H54 (cell line): ENCODE data around the gene TWSG1.
A peak's percentile ranks its signal among the peaks of the same experiment; 100 is the strongest.
"Not testable (repeated sequence)": the region's sequence is repeated elsewhere in the genome, so short reads cannot be mapped to it uniquely, and the experiment has no call there.

Experiments
- DNase-seq: peaks from one replicate; pipeline ENCODE4 v3.0.0; 2011; ENCODE audit warnings: low spot score, mixed read lengths; ENCODE audit not compliant: insufficient read length
- FAIRE-seq: peaks from 3 replicates; lab custom pipeline; 2011; peaks lifted over from hg19 to GRCh38; lab: Jason Lieb, UNC
- POLR2A ChIP-seq: IDR thresholded peaks from 2 replicates; pipeline ENCODE4 v1.6.1; 2011; ENCODE audit warnings: low read depth, mild to moderate bottlenecking, low read length

TWSG1 gene

GRCh38 chr18:9392726-9393125 lies 58.2 kb downstream of the TWSG1 start:
- TF ChIP-seq POLR2A: no peak
- FAIRE-seq: no peak
- DNase-seq: no peak

GRCh38 chr18:9394046-9394445 lies 59.5 kb downstream of the TWSG1 start:
- TF ChIP-seq POLR2A: no peak
- DNase-seq (no peak), FAIRE-seq (no peak)

- FAIRE-seq: no peak
Observed at GRCh38 chr18:9400197-9400596, 65.6 kb downstream of the TWSG1 start.

DNA sequence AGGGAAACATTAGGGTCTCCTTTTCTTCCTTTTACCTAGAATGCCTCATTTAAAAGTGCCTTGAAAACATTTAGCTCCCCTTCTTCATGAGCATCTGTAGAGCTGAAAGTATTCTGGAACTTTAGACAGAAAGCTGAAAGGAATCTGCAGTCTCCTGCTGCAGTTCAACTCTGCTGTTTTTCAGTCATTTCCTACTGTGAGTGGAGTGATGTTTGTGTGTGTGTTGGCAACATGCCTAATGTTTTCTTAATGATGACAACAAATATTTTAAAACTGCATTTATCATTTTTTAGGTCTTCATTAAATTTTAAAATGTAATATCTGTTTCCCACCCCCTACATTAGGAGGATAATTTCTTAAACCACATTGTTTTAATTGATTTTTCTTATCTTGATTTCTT lies 66.6 kb downstream of the TWSG1 start:
- DNase-seq: no peak
- FAIRE-seq: peak; percentile 11
- TF ChIP-seq POLR2A: no peak

More at GRCh38 chr18:9400197-9400596, 65.6 kb downstream of the TWSG1 start:
- DNase-seq: no peak
- no peak for TF ChIP-seq POLR2A

- not testable (repeated sequence) for FAIRE-seq, DNase-seq
Observed at GRCh38 chr18:9402358-9403007, 67.9 kb downstream of the TWSG1 start.

DNA sequence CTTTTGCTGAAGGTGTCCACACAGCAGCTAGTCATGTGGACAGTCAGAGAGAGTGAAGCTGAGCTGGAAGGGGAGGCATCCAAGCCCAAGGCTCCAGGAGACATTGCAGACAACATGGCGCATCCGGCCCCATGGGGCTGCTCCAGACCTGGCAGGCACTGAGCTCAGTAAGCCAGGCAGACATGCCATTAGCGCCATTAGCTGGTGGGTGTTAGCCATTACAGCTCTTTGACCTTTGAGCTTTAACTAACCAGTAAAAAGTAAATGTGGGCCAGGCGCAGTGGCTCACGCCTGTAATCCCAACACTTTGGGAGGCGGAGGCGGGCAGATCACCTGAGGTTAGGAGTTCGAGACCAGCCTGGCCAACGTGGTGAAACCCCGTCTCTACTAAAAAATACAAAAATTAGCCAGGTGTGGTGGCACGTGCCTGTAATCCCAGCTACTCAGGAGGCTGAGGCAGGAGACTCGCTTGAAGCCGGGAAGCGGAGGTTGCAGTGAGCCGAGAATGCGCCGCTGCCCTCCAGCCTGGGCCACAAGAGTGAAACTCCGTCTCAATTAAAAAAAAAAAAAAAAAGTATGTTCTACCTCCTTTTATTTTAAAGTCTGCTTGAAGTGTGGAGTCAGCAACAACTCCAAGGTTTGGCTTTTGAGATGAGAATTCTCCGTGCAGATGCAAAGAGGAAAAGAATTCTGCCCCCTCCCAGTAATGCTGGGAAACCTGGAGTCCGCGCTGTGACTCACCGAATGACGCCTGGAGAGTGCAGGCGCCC lies 69.4 kb downstream of the TWSG1 start:
- DNase-seq (no peak), FAIRE-seq (no peak)
- TF ChIP-seq POLR2A: no peak

- TF ChIP-seq POLR2A: no peak
- no peak for DNase-seq
- FAIRE-seq: no peak
Observed at GRCh38 chr18:9404565-9405060, 70.0 kb downstream of the TWSG1 start.

GRCh38 chr18:9405130-9405529 lies 70.6 kb downstream of the TWSG1 start:
- FAIRE-seq (no peak), DNase-seq (no peak)
- TF ChIP-seq POLR2A: no peak

- DNase-seq (no peak), FAIRE-seq (no peak)
- no peak for TF ChIP-seq POLR2A
Observed at GRCh38 chr18:9405977-9406376, 71.4 kb downstream of the TWSG1 start.

DNA sequence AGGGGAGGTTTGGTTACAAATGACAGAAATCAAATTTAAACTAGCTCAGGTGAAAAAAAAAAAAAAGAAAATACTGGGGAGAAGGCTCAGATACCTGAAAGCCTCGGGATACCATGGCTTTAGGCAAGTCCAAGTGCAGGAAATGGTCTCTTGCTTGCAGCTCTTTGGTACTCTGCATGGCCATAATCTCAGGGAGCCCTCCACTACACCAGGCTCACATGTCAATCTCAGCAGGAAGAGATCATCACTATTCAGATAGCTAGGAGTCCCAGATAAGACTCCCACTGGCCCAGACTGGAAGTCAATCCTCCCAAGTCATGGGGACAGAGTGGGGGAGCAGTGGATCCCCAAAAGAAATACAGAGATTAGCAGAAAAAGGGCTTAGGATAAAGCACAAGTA lies 75.9 kb downstream of the TWSG1 start:
- no peak for TF ChIP-seq POLR2A
- no peak for FAIRE-seq
- DNase-seq: no peak

DNA sequence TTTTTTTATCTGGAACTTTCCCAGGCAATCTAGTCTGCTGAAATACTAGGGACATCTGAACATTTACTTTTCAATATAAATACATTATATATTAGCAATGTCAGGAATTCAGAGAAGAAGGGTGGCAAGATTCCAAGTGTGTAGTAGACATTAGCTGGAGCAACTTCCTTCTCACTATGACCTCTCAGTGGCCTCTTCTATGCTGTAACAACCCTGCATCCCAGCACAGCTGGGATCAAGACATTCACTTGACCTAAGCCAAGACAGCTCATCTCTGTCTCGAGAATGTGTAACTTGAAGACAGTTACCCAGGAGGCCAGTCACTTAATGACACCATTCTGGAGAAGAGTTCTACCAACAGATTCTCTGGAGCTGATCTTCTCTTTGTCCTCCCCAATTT lies 79.0 kb downstream of the TWSG1 start:
- FAIRE-seq (no peak), DNase-seq (no peak)
- no peak for TF ChIP-seq POLR2A

- TF ChIP-seq POLR2A: no peak
- FAIRE-seq (no peak), DNase-seq (no peak)
Observed at GRCh38 chr18:9416563-9417072, 82.0 kb downstream of the TWSG1 start.

DNA sequence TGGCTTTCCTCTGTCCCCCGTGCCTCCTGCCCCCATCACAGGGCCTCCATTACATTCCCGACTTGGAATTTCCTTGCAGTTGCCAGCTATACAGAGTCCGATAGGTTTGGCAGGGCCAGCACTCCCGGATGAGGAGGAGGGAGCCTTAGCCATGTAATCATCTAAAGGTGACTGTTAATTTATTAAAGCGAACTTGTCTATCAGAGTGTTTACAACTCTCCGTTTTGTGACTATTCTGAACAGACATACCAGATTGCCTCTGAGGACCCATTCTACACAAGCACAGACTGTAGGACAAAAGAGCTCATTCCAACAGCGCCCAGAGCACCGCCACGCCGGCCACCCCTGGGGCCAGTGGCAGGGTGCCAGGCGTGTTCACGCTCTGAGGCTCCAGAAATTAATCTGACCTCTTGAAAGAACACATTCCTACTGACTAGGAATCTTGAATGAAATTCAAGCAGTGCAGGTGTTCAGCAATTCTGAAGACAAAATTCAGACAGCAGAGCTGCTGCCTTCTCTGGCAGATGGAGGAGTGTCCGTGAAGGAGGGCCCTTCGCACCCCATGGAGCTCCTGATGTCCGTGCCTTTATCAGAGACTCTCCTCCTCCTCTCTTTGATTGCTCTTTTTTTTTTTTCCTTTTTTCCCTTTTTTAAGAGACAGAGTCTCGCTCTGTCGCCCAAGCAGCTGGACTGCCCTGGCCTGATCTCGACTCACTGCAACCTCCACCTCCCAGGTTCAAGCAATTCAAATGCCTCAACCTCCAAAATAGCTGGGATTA lies 82.7 kb downstream of the TWSG1 start:
- DNase-seq: no peak
- FAIRE-seq: no peak
- no peak for TF ChIP-seq POLR2A
